HG03039 (cell line): ENCODE measurements around the gene DNAJC30.

ENCODE experiments used
- ATAC-seq: cut with Tn5 transposase; IDR thresholded peaks from one replicate; pipeline ENCODE4 v1.9.1; 2021; ENCODE audit warnings: mild to moderate bottlenecking, moderate library complexity; ENCODE audit not compliant: unreplicated experiment

Gene DNAJC30

GRCh38 chr7:73650524-73650923, 32.7 kb downstream of the DNAJC30 start:
- ATAC-seq: no peak

- no peak for ATAC-seq
Observed at GRCh38 chr7:73649576-73649975, 33.7 kb downstream of the DNAJC30 start.

DNA sequence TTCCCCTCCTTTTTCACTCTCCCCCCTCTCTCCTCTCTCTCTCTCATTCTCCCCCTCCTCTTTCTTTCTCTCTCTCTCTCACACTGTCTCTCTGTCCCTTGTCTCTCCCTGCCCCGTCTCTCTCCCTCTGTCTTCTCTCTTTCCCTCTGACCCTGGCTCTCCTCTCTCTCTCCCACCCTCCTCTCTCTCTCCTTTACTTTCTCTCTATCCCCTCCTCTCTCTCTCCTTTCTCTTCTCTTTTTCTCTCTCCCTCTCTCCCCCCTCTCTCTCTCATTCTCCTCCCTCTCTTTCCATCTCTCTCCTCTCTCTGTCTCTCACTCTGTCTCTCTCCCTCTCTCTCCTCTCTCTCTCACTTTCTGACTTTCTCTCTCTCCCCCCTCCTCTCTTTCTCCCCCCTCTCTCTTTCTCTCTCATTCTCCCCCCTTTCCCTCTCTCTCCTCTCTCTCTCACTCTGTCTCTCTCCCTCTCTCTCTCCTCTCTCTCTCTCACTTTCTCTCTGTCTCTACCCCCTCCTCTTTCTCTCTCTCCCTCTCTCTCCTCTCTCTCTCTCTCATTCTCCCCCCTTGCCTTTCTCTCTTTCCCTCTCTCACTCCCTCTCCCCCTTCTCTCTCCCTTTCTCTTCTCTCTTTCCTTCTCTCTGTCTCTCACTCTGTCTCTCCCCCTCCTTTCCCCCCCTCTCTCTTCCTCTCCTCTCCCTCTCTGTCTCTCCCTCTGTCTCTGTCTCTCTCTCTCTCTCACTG, 34.5 kb downstream of the DNAJC30 start:
- no peak for ATAC-seq

DNA sequence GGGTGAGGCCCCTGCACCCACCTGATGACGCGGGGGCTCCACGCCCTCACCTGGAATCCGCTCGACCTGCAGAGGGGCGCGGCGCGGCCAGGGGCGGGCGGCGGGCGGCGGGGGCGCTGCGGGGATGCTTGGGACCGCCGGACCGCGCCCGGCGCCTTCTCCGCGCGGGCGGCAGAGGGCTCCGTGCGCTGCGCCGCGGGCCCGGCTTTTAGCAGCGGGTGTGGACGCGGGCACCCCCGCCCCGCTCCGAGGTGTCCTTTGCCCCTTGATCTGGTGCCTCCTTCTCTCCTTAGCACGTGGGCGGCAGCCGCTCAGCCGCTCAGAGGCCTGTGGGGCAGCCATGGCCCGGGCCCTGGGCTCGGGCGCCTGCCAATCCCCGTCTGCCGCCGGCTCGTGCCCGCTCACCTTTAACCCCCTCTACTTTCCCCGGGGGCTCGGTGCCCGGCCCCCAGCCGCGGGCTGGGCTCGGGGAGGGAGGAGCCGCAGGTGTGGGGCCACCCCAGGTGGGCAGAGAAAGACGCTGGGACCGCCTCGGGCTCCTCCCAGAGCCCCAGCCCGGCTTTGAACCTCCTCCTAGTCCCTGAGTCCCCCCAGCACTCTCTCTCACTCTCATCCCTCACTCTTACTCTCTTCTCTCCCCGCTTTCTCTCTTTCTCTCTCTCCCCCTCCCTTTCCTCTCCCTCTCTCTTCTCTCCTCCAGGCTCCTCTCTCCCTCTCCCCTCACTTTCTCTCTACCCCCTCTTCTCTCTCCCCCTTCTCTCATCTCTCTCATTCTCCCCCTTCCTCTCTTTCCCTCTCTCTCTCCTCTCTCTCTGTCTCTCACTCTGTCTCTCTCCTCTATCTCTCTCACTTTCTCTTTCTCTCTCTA, 35.3 kb downstream of the DNAJC30 start:
- no peak for ATAC-seq

DNA sequence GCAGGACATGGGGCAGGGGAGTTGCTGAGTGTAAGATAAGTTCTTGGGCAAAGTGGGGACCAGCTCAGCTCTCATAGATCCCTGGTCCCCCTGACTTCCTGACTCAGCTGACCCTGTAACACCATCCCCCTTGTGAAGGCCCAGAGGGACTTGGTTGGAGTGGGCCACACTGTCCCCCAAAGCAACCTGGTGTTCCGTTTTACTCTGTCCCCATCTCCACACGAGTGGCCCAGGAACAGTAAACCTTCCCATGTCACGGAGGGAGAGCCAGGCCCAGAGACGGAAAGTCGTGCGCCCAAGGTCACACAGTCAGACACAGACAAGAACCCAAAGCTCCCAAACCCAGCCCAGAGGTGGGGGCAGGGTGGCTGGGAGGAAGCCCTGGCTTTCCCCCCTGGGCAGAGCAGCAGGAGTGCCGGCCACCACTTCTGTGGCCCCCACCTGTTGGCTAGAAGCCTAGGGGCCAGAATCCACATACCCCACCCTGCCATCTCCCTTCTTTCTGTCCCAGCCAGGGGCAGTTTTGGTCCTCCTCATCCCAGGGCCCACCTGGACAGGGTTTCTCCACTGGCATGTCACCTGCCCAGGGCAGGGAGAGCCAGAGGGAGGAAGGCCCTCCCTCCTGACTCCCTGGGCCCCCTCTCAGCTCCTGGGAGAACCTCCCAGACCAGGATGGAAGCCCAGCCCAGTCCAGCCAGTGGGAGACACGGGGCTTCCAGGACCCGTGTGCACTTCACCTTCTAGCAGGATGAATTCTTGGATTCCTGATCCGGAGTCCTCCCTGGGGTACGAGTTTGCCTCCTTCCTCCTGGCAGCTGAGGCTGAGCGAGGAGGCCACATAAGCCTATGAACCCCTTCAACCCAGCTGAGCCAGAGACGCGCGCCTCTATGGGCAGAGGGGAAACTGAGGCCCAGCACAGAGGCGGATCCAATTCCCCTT, 36.2 kb downstream of the DNAJC30 start:
- no peak for ATAC-seq

DNA sequence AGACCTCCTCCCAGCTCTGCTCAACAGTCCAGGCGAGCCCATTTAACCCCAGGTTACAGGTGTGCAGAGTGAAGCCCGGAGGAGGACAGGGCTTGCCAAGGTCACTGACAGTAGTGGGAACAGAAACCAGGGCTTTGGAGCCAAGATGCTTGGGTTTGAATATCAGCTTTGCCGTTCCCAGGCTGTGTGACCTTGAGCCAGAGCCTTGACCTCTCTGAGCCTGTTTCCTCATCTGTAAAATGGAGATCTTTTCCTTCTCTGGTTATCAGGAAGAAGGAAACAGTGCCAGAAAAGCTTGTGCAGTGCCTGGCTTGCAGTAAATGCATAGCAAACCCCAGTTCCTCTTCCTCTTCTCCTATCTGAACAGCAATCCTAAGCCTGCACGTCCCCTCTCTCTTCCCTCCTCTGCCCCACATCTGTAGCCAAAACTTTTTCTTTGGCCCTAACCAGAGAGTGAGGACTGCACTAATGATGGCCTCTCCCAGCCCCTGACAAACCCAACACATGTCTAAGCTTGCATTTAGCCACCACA, 37.5 kb downstream of the DNAJC30 start:
- ATAC-seq: no peak

DNA sequence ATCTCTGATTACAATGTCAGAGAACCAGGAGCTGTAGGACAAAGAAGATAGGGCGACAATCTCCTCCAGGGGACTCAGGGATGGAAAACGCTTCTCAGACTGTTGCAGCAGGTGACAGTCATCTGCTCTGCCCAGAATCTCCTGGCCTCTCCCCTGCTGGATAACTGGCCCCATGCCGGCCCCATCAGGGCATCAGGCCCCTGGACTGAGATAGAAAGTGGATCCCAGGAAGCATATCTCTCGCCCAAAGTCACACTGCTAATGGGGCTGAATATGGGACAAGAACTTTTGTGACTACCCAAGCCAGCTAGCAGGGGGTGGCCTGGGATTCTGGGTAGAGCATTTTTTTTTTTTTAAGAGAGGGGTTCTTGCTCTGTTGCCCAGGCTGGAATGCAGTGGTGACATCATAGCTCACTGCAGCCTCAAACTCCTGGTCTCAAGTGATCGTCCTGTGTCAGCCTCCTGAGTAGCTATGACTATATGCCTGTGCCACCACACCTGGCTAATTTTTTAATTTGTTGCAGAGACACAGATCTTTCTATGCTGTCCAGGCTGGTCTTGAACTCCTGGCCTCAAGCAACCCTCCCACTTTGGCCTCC, 38.5 kb downstream of the DNAJC30 start:
- no peak for ATAC-seq

- no peak for ATAC-seq
Observed at GRCh38 chr7:73642834-73643233, 40.4 kb downstream of the DNAJC30 start.

DNA sequence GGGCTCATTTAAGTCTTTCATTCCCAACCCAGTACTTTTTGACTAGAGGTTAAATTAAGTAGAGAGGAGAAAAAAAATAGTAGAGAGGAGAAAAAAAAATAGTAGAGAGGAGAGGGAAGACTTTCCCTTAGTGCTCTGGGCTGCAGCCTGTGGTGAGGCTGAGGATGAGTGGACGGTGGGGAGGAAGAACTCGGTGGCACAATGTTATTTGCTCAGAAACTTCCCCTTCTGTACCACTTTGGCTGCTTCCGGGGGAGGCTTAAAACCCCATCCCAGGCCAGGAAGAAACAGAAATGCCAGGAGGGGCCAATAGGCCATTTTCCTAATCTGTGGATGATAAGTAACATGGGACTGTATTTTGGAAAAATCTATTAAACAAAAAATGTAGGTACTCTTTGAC, 44.3 kb downstream of the DNAJC30 start:
- no peak for ATAC-seq

- no peak for ATAC-seq
Observed at GRCh38 chr7:73635428-73636200, 47.6 kb downstream of the DNAJC30 start.

DNA sequence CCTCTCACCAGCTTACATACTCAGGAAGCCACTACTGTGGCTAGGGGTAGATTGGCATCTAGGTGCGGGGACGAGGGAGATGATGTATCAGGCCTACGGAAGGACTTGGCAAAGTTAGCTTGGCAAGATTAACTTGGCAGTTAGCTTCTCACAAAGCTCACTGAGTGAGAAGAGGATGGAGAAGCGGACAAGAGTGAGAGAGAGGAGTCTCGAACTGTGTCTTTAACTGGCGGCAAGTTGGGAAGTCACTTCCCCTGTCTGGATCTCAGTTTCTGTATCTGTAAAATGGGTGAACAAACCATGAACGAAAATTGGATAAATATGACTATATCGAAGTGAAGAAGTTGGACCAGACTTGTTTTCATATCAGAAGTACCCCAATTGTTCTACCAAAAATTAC, 49.4 kb downstream of the DNAJC30 start:
- ATAC-seq: no peak

DNA sequence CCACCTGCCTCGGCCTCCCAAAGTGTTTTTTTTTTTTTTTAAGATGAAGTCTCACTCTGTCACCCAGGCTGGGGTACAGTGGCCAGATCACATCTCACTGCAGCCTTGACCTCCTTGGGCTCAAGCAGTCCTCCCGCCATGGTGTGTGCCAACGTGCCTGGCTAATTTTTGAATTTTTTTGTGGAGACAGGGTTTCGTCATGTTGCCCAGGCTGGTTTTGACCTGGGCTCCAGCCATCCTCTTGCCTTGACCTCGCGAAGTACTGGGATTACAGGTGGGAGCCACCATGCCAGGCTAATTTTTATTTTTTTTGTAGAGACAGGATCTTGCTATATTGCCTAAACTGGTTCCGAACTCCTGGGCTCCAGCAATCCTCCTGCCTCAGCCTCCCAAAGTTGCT, 49.9 kb downstream of the DNAJC30 start:
- no peak for ATAC-seq

- ATAC-seq: no peak
Observed at GRCh38 chr7:73631558-73631957, 51.7 kb downstream of the DNAJC30 start.
